ENCODE measurements around the gene OIT3. TPM values are rescaled to one million over a fixed set of nuclear protein-coding genes. Genes with fewer than 3 reads are reported as not detected.

The OIT3 gene
- total and polyA plus RNA-seq, 2 experiments from 2014 or later, result 1.1 to 7.0 TPM

- Histone ChIP-seq H3K36me3 (no peaks in the 10 kb centered on the region), H3K4me1 (ENCODE audit: low read depth) (no peaks in the 10 kb centered on the region), H3K27ac (peak overlapping the region; percentile 26), H3K4me3 (no peak overlapping the region), H3K9me3 (ENCODE audit: low read depth) (no peaks in the 10 kb centered on the region), H3K27me3 (no peaks in the 10 kb centered on the region)
- no peak for DNase-seq (ENCODE audit: low read depth in 1 of 2, low spot score in 1 of 2)
- TF ChIP-seq CTCF (IDR thresholded peaks at IDR 0.05; ENCODE audit: low read depth, low read length), result no peak
Observed at GRCh38 chr10:72981028-72981881, 87.7 kb downstream of the OIT3 start.

GRCh38 chr10:72981882-72982529, 88.5 kb downstream of the OIT3 start:
- Histone ChIP-seq H3K27me3 (no peaks in the 10 kb centered on the region), H3K4me1 (ENCODE audit: low read depth) (no peaks in the 10 kb centered on the region), H3K4me3 (no peak overlapping the region), H3K9me3 (ENCODE audit: low read depth) (no peaks in the 10 kb centered on the region), H3K27ac (peak overlapping the region; percentile 26), H3K36me3 (no peaks in the 10 kb centered on the region)
- no peak for TF ChIP-seq CTCF (IDR thresholded peaks at IDR 0.05; ENCODE audit: low read depth, low read length)
- DNase-seq (ENCODE audit: low read depth in 1 of 2, low spot score in 1 of 2), result peak; percentile 27 to 37

Other genes with a start within 250 kb of the OIT3 start
- 14.9 and 22.8 TPM in 2 replicates for gene MCU, start 201.6 kb upstream of the OIT3 start, total RNA-seq
- 19.2 and 22.8 TPM in 2 replicates for gene MCU, start 201.6 kb upstream of the OIT3 start, polyA plus RNA-seq
- gene PLA2G12B, start 61.1 kb downstream of the OIT3 start, total RNA-seq, result 0.14 TPM in 1 of 2 replicates, not detected in the other
- 2.6 TPM in 1 of 2 replicates, not detected in the other for gene PLA2G12B, start 61.1 kb downstream of the OIT3 start, polyA plus RNA-seq
- gene P4HA1, start 203.1 kb downstream of the OIT3 start, total RNA-seq, result 92.0 and 103 TPM in 2 replicates
- 172 and 174 TPM in 2 replicates for gene P4HA1, start 203.1 kb downstream of the OIT3 start, polyA plus RNA-seq
- 1.5 and 2.1 TPM in 2 replicates for gene NUDT13, start 216.7 kb downstream of the OIT3 start, total RNA-seq
- 1.7 and 3.1 TPM in 2 replicates for gene NUDT13, start 216.7 kb downstream of the OIT3 start, polyA plus RNA-seq